GM12873 (cell line): Measurements from ENCODE around the gene NEGR1.

ENCODE experiments used
- TF ChIP-seq, protein P1 (sequence below): IDR thresholded peaks from 2 replicates; pipeline ENCODE4 v1.5.1; 2012; ENCODE audit warnings: low read depth, mild to moderate bottlenecking, moderate library complexity, low read length, control low read depth; ENCODE audit not compliant: insufficient read depth; ENCODE audit errors: missing control alignments

NEGR1 gene

DNA sequence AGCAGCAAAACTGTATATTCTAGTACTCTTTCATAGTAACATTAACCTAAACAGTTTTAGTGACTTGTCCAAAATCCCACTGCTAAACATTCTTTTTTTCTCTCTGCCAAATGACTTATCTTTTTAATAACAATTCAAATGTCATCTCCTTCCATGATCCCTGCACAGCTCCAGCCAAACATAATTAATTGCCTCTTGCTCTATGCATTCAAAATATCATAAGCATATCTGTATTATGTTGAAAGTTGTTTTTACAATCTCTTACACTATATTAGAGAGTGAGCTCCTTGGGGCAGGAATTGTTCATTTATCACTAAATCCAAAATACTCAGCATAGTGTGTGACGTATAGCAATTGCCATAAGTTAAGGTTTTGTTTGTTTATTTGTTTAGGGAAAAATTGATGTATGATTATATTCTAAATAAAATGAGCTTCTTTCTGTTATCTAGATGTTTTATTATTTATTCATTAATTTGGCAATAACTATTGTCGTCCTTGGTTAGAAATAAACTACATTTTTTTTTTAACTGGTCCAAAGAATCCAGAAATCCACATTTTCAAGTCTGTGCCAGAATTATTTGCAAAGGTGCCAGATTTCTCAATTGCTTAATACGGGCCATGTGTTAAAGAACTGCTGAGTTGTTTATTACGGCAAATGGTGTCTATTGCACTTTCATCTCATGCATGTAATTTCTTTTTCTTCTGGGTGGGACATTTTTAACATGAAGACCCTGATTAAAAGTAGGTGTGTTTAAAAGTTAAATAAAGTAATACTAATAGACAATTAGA is 624.3 kb downstream of the NEGR1 start:
- TF ChIP-seq, protein P1, sequence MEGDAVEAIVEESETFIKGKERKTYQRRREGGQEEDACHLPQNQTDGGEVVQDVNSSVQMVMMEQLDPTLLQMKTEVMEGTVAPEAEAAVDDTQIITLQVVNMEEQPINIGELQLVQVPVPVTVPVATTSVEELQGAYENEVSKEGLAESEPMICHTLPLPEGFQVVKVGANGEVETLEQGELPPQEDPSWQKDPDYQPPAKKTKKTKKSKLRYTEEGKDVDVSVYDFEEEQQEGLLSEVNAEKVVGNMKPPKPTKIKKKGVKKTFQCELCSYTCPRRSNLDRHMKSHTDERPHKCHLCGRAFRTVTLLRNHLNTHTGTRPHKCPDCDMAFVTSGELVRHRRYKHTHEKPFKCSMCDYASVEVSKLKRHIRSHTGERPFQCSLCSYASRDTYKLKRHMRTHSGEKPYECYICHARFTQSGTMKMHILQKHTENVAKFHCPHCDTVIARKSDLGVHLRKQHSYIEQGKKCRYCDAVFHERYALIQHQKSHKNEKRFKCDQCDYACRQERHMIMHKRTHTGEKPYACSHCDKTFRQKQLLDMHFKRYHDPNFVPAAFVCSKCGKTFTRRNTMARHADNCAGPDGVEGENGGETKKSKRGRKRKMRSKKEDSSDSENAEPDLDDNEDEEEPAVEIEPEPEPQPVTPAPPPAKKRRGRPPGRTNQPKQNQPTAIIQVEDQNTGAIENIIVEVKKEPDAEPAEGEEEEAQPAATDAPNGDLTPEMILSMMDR: no peak

DNA sequence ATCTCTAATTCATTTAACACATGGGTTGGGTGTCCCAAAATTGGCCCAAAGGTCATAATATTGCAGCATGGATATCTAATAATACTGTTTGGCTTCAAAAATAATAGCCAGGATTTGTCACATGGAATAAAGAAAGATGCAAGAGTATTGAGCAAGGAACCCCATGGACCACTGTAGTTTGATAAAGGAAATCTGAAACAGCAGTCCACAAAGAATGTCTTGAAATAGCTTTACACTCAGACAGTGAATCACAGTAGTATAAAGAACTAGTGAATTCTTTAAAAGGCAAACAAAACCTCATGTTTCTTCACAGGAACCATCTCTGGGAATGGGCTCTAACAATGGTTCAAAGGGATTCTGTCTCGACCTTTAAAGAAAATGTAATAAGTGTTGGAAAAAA is 625.4 kb downstream of the NEGR1 start:
- TF ChIP-seq, protein P1: no peak

DNA sequence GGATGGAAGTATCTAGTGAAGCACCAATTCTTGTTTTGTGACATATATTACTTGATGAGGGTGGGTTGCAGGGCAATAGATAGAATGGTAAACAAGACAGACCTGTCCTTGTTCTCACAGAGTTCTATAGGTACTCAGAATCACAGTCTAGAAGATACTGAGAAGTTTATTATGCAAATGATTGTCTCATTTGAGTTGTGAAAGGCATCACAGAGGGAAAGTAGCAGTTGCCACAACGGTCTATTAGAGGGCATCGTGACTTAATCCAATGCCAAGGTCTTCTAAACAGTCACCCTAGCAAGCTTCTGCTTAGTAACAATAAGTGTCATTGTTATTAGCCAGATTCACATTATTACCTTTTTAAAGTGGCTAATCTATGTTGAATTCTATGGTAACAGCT is 626.7 kb downstream of the NEGR1 start:
- TF ChIP-seq, protein P1: no peak

DNA sequence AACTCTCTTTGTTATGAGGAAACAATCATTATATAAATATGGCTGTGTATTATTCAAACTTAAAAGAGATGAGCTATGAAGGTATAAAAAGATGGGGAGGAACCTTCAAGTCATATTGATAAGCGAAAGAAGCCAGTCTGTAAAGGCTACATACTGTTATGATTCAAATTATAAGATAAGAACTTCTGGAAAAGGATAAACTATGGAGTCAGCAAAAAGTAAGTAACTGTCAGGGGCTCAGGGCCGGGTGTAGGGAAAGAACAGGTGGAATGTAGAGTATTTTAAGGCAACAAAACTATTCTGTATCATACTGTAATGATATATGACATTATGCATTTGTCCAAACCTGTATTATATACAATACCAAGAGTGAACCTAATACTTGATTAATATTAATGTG is 628.4 kb downstream of the NEGR1 start:
- TF ChIP-seq, protein P1: no peak

DNA sequence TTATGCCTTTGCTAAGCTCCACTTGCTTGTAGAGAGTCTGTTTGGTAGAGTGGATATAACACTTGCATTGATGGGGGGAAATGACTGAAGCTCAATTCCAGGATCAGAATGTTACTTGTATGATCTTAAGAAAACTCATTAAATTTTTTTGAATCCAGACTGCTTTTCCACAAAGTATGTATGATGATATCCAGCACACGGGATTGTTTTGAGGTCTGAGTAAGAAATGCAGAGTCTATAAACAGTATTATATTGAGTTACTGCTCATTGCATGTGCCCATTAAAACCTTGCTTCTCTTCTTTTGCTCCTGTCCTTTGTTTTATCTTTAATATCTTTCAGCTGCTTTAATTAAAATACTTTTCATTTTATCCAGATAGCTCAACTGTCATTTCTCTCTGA is 631.1 kb downstream of the NEGR1 start:
- TF ChIP-seq, protein P1: no peak

DNA sequence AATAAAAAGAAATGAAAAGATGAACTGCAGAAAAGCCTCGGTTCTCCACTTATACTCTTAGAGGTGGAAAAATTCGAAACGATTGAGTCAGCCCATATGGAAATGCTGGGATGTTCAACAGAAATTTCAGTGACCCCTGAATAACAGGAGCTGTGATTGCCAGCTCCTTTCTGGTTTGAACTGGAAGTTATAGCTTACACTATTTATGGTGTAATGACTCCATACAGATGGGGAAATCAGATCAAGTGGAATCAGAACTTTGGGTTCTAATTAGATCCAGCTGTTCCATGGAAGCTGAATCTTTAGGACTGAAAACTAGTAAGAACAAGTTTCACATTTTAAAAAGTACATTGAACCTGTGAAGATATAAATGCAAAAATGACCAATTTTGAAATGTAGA is 632.2 kb downstream of the NEGR1 start:
- TF ChIP-seq, protein P1: no peak

DNA sequence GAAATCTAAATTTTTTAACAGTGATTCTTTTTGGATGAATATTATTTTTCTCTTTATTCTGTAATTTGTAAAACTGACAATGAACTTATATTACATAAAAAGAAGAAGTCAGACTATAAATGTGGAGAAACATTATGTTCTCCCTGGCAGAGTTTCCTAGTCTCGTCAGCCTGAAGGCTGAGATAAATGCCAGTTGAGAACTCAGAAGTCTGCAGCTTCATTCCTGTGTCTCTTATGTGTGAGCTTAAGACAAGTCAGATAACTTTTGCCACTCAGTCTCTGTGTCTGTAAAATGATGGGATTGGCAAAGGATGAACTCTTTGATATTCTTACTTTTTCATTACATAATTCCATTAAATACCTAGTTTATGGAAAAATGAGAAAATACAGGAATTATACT is 632.7 kb downstream of the NEGR1 start:
- TF ChIP-seq, protein P1: no peak
